Activated CD8-positive, alpha-beta T cell treated with anti-CD3 and anti-CD28 coated beads for 36 hours (primary cell): ENCODE measurements around the gene TESK2. TPM values are rescaled to one million over a fixed set of nuclear protein-coding genes. Genes with fewer than 3 reads are reported as not detected.

Experiments
- ATAC-seq: fragments of 200-7000 bp; cut with Tn5 transposase; one replicate; pipeline ENCODE4 v1.10.0; 2021; ENCODE audit warnings: mild to moderate bottlenecking, moderate library complexity
- CTCF ChIA-PET: fragments of 350-600 bp; sonication (Branson Sonifier 250); formaldehyde crosslinking; loops from one replicate; lab custom pipeline; 2021; ENCODE audit warnings: antibody characterized with exemption; lab: Charles Lee
- POLR2A ChIA-PET: fragments of 350-600 bp; sonication (Branson Sonifier 250); formaldehyde crosslinking; loops from one replicate; lab custom pipeline; 2021; ENCODE audit warnings: antibody characterized with exemption; lab: Charles Lee
- DNase-seq: peaks from one replicate; pipeline ENCODE4 v3.0.0-alpha.2; 2020
- H3K27ac Mint-ChIP-seq: one replicate; pipeline ENCODE4 v1.8.0; 2021; ENCODE audit warnings: mild to moderate bottlenecking, mixed read lengths
- H3K27me3 Mint-ChIP-seq: one replicate; pipeline ENCODE4 v1.8.0; 2021; ENCODE audit warnings: mixed read lengths
- H3K36me3 Mint-ChIP-seq: one replicate; pipeline ENCODE4 v1.8.0; 2021; ENCODE audit warnings: low read depth, mixed read lengths
- H3K4me1 Mint-ChIP-seq: one replicate; pipeline ENCODE4 v1.8.0; 2021; ENCODE audit warnings: low read depth, mixed read lengths
- H3K4me3 Mint-ChIP-seq: one replicate; pipeline ENCODE4 v1.8.0; 2021; ENCODE audit warnings: mild to moderate bottlenecking, moderate library complexity, mixed read lengths
- H3K9me3 Mint-ChIP-seq: one replicate; pipeline ENCODE4 v1.8.0; 2021; ENCODE audit warnings: mixed read lengths
- intact Hi-C: fragments of 100-400 bp; cut with micrococcal nuclease; formaldehyde crosslinking; loops from one replicate; pipeline ENCODE4 v1.10.0; 2022
- total RNA-seq, 2 experiments: library from RNA; stranded (reverse); gene quantifications; one replicate each; pipeline ENCODE4 v1.2.3, GENCODE V29; 2021
- TF ChIP-seq, protein P1 (sequence below): fragments of 200-600 bp; IDR thresholded peaks from one replicate; pipeline ENCODE4 v1.8.0; 2022; ENCODE audit warnings: antibody characterized with exemption, mild to moderate bottlenecking

TESK2 gene
- total RNA-seq, 2 experiments from 2014 or later: 2.9 to 3.7 TPM

DNA sequence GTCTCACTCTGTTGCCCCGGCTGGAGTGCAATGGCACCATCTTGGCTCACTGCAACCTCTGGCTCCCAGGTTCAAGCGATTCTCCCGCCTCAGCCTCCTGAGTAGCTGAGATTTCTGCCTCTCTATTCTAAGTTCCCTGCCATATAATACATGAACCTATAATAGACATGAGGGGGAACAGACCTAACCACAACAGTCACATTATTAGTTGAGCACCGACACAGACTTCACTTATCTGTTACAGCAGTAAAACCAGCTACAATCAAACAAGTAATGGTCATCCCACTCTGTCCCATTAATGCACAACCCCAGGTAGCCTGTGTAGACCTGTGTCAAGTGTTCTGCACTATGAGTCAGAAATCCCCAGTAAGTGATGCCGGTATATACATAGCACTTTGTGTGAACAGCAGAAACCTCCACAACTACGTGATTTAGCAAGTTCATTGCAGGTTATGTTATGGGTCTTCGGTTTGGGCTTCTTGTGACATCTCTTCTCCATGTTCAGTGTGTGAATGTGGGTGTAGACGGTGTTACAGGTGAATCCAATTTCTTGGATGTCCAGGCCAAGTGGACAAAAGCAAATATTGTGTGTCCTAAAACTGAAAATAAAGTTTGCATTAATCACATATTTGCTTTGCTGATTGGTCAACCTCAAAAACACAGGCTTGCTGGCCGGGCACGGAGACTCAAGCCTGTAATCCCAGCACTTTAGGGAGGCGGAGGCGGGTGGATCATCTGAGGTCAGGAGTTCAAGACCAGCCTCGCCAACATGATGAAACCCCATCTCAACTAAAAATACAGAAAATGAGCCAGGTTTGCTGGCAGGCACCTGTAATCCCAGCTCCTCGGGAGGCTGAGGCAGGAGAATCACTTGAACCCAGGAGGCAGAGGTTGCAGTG lies 12.7 kb upstream of the TESK2 start:
- TF ChIP-seq, protein P1, sequence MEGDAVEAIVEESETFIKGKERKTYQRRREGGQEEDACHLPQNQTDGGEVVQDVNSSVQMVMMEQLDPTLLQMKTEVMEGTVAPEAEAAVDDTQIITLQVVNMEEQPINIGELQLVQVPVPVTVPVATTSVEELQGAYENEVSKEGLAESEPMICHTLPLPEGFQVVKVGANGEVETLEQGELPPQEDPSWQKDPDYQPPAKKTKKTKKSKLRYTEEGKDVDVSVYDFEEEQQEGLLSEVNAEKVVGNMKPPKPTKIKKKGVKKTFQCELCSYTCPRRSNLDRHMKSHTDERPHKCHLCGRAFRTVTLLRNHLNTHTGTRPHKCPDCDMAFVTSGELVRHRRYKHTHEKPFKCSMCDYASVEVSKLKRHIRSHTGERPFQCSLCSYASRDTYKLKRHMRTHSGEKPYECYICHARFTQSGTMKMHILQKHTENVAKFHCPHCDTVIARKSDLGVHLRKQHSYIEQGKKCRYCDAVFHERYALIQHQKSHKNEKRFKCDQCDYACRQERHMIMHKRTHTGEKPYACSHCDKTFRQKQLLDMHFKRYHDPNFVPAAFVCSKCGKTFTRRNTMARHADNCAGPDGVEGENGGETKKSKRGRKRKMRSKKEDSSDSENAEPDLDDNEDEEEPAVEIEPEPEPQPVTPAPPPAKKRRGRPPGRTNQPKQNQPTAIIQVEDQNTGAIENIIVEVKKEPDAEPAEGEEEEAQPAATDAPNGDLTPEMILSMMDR: no peak
- no peak overlapping the region for H3K4me3 Mint-ChIP-seq
- intact Hi-C loops: no loop called here

DNA sequence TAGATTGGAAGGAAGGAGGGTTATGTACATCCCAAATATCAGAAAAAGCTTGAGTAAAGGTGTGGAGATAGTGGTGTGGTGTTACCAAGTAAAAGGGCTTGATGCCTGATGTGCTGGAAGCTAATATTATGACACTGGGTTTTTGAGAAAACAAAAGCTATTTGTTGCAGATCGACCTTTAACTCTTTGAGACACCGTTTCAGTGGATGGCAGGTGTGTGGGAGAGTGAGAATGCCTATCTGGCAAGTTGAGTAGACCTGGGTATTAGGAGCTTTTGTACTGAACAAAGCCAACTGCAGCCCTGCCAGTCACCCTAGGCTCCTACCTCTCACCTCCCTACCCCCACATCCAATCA lies 10.5 kb upstream of the TESK2 start:
- no peak for ATAC-seq
- H3K4me3 Mint-ChIP-seq: peak overlapping the region; percentile 98
- H3K27me3 Mint-ChIP-seq: no peaks in the 10 kb centered on the region
- POLR2A ChIA-PET: interaction anchor here (0.9 to 3.7 kb wide), 9 partner anchors 10 to 161 kb away, joined by 3 to 24 read pairs (median 4); partner anchors contain the start of genes MUTYH, PRDX1 and TOE1
- no peak overlapping the region for H3K27ac Mint-ChIP-seq
- intact Hi-C loops: no loop called here
- TF ChIP-seq, protein P1: no peak
- H3K36me3 Mint-ChIP-seq: peaks cover 8% of the 10 kb centered on the region
- CTCF ChIA-PET: interaction anchor here (1.1 to 4.2 kb wide), 6 partner anchors 9 to 141 kb away, joined by 3 to 33 read pairs (median 10); partner anchors contain the start of gene TESK2
- H3K9me3 Mint-ChIP-seq: no peaks in the 10 kb centered on the region
- DNase-seq: no peak
- H3K4me1 Mint-ChIP-seq: peaks cover 29% of the 10 kb centered on the region

More for the DNA sequence above, 12.7 kb upstream of the TESK2 start:
- ChIA-PET CTCF (no interaction called here), POLR2A (interaction anchor here (0.8 kb wide), 2 partner anchors 14 to 80 kb away, joined by 3 to 5 read pairs; partner anchors contain the start of gene NASP)
- Mint-ChIP-seq H3K4me1 (peaks cover 28% of the 10 kb centered on the region), H3K9me3 (no peaks in the 10 kb centered on the region), H3K36me3 (peaks cover 4% of the 10 kb centered on the region), H3K27me3 (no peaks in the 10 kb centered on the region), H3K27ac (no peak overlapping the region)
- ATAC-seq (no peak), DNase-seq (no peak)

DNA sequence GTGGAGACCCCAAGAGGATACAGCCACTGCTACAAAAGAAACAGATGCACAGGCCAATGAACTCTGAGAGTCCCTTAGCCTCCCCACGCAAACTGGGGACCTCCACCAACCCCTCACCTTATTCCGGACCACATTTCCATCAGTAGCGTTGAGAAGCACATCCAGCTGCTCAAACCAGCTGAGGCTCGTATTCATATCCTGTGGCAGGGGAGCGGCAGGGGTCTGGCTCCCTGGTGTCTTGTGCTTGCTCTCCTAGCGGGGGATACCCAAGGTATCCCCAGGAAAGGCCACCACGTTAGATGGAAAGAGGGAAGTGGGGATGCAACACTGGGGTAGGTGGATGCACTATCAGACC lies 8.4 kb upstream of the TESK2 start:
- no peaks in the 10 kb centered on the region for H3K27me3 Mint-ChIP-seq
- ChIA-PET POLR2A (interaction anchor here (1.0 to 3.7 kb wide), 8 partner anchors 12 to 777 kb away, joined by 3 to 24 read pairs (median 6); partner anchors contain the start of genes AKR1A1, HECTD3, MUTYH and PRDX1), CTCF (interaction anchor here (0.9 to 4.2 kb wide), 10 partner anchors 13 to 485 kb away, joined by 3 to 33 read pairs (median 6); no protein-coding TSS in a partner anchor)
- no peaks in the 10 kb centered on the region for H3K9me3 Mint-ChIP-seq
- intact Hi-C loops: no loop called here
- peaks cover 29% of the 10 kb centered on the region for H3K4me1 Mint-ChIP-seq
- TF ChIP-seq, protein P1: peak; percentile 28
- peak; percentile 39 for DNase-seq
- H3K4me3 Mint-ChIP-seq: peak overlapping the region; percentile 98
- peaks cover 9% of the 10 kb centered on the region for H3K36me3 Mint-ChIP-seq
- peak overlapping the region; percentile 93 for H3K27ac Mint-ChIP-seq
- no peak for ATAC-seq

DNA sequence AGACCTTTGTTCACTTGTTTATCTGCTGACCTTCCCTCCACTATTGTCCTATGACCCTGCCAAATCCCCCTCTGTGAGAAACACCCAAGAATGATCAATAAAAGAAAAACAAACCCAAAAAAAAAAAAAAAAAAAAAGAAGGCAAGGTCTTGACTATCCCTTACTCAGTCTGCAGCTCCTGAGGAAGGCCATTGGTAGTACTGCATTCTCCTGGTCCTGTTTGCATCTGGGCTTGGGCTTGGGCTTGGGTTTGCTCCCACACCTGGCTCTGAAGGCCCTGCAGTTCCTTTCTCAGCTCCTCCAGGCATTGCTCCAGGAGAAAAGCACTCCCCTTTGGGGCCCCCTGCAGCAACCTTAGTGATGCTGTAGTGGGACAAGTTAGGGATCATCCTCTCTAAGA lies 7.3 kb upstream of the TESK2 start:
- peak overlapping the region; percentile 98 for H3K4me3 Mint-ChIP-seq
- peaks cover 28% of the 10 kb centered on the region for H3K4me1 Mint-ChIP-seq
- DNase-seq (no peak), ATAC-seq (no peak)
- intact Hi-C loops: no loop called here
- TF ChIP-seq, protein P1: no peak
- CTCF ChIA-PET: interaction anchor here (0.9 to 4.2 kb wide), 5 partner anchors 14 to 484 kb away, joined by 3 to 33 read pairs (median 6); no protein-coding TSS in a partner anchor
- POLR2A ChIA-PET: interaction anchor here (0.6 to 3.7 kb wide), 9 partner anchors 13 to 512 kb away, joined by 3 to 24 read pairs (median 3); partner anchors contain the start of genes AKR1A1, EIF2B3, HECTD3 and PRDX1
- no peak overlapping the region for H3K27ac Mint-ChIP-seq
- H3K36me3 Mint-ChIP-seq: peaks cover 9% of the 10 kb centered on the region
- H3K9me3 Mint-ChIP-seq: no peaks in the 10 kb centered on the region
- no peaks in the 10 kb centered on the region for H3K27me3 Mint-ChIP-seq
